Neural progenitor cell (in vitro differentiated cells): ENCODE measurements around the gene NCK2.

Experiments used
- EZH2 ChIP-seq: fragments of 200-600 bp; sonication (generic); IDR thresholded peaks from 2 replicates; pipeline ENCODE4 v1.6.1; 2017; ENCODE audit warnings: antibody characterized with exemption, mild to moderate bottlenecking, moderate library complexity
- EZH2phosphoT487 ChIP-seq: fragments of 200-600 bp; sonication (generic); IDR thresholded peaks from 2 replicates; pipeline ENCODE4 v1.6.1; 2017; ENCODE audit warnings: antibody characterized with exemption
- TF ChIP-seq, protein P1 (sequence below): fragments of 200-600 bp; sonication (generic); IDR thresholded peaks from 2 replicates; pipeline ENCODE4 v1.5.1; 2017; ENCODE audit warnings: antibody characterized with exemption, mild to moderate bottlenecking

DNA sequence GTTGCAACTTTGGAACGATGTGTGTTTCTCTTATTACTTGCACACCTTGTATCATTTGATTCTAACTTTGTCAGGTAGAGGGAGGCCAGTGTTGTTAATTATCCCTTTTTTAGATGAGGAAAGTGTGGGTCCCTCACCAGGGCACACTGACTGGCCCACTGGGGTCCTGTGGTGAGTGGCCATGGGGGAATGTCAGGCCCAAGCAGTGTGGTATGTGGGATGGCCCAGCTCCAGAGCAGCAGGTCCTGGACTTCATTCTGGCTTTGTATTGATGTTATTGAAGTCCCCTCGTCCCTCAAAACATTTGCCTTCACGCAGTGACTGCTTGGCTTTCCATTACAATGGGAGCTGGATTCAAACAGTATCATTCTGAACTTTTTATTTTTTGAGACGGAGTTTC lies 11.7 kb downstream of the NCK2 start:
- TF ChIP-seq, protein P1, sequence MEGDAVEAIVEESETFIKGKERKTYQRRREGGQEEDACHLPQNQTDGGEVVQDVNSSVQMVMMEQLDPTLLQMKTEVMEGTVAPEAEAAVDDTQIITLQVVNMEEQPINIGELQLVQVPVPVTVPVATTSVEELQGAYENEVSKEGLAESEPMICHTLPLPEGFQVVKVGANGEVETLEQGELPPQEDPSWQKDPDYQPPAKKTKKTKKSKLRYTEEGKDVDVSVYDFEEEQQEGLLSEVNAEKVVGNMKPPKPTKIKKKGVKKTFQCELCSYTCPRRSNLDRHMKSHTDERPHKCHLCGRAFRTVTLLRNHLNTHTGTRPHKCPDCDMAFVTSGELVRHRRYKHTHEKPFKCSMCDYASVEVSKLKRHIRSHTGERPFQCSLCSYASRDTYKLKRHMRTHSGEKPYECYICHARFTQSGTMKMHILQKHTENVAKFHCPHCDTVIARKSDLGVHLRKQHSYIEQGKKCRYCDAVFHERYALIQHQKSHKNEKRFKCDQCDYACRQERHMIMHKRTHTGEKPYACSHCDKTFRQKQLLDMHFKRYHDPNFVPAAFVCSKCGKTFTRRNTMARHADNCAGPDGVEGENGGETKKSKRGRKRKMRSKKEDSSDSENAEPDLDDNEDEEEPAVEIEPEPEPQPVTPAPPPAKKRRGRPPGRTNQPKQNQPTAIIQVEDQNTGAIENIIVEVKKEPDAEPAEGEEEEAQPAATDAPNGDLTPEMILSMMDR, result no peak
- TF ChIP-seq EZH2, result no peak
- TF ChIP-seq EZH2phosphoT487, result no peak
